Osteocyte (in vitro differentiated cells): ENCODE data around the gene RNF121. TPM values are rescaled to one million over a fixed set of nuclear protein-coding genes. Genes with fewer than 3 reads are reported as not detected.

Experiments used
- DNase-seq: peaks from one replicate; pipeline ENCODE4 v3.0.0; 2021; ENCODE audit warnings: mixed read lengths; ENCODE audit not compliant: unreplicated experiment; ENCODE audit errors: extremely low spot score
- H3K27ac Mint-ChIP-seq: one replicate; pipeline ENCODE4 v1.8.0; 2021; ENCODE audit warnings: mild to moderate bottlenecking, mixed read lengths; ENCODE audit not compliant: unreplicated experiment
- H3K27me3 Mint-ChIP-seq: one replicate; pipeline ENCODE4 v1.8.0; 2021; ENCODE audit warnings: mixed read lengths; ENCODE audit not compliant: unreplicated experiment
- H3K36me3 Mint-ChIP-seq: one replicate; pipeline ENCODE4 v1.8.0; 2021; ENCODE audit warnings: mixed read lengths; ENCODE audit not compliant: unreplicated experiment
- H3K4me1 Mint-ChIP-seq: one replicate; pipeline ENCODE4 v1.8.0; 2021; ENCODE audit warnings: mixed read lengths; ENCODE audit not compliant: unreplicated experiment
- H3K4me3 Mint-ChIP-seq: one replicate; pipeline ENCODE4 v1.8.0; 2021; ENCODE audit warnings: mild to moderate bottlenecking, moderate library complexity, mixed read lengths; ENCODE audit not compliant: unreplicated experiment
- H3K9me3 Mint-ChIP-seq: one replicate; pipeline ENCODE4 v1.8.0; 2021; ENCODE audit warnings: mixed read lengths; ENCODE audit not compliant: unreplicated experiment
- CTCF ChIP-seq: fragments of 200-600 bp; sonication (generic); IDR thresholded peaks from 2 replicates; pipeline ENCODE4 v1.5.0; 2021; ENCODE audit warnings: antibody characterized with exemption, mild to moderate bottlenecking, moderate library complexity
- total RNA-seq: library from RNA; stranded (reverse); gene quantifications from 2 replicates; pipeline ENCODE4 v1.2.1, GENCODE V29; 2021

RNF121 gene
- total RNA-seq, 1 donor from 2014 or later: 44.9 TPM

GRCh38 chr11:71933141-71933933 lies 4.5 kb downstream of the RNF121 start:
- peaks cover 48% of the 10 kb centered on the region for H3K4me1 Mint-ChIP-seq
- H3K27ac Mint-ChIP-seq: no peak overlapping the region
- no peaks in the 10 kb centered on the region for H3K9me3 Mint-ChIP-seq
- no peaks in the 10 kb centered on the region for H3K27me3 Mint-ChIP-seq
- no peak for TF ChIP-seq CTCF
- no peaks in the 10 kb centered on the region for H3K36me3 Mint-ChIP-seq
- H3K4me3 Mint-ChIP-seq: no peak overlapping the region
- no peak for DNase-seq

DNA sequence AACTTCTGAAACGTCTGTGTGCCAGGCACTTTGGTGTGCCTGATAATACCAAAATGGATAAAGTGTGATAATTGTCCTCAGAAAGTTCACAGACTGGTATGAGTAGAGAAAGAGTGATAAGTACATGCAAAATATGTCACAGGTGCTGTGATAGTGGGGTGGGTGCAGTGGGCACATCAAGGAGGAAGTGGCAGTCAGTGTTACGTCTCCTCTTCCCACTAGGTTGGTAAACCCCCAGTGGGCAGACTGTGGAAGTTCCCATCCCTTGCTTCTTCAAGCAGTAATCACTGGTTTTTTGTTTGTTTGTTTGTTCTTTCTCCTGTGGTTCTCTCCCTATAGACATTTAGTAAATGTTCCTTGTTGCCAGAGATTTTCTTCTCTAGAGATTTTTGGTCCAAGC lies 5.4 kb downstream of the RNF121 start:
- Mint-ChIP-seq H3K27ac (no peak overlapping the region), H3K9me3 (no peaks in the 10 kb centered on the region), H3K4me3 (no peak overlapping the region), H3K27me3 (no peaks in the 10 kb centered on the region), H3K36me3 (no peaks in the 10 kb centered on the region), H3K4me1 (peaks cover 45% of the 10 kb centered on the region)
- no peak for TF ChIP-seq CTCF
- DNase-seq: no peak

DNA sequence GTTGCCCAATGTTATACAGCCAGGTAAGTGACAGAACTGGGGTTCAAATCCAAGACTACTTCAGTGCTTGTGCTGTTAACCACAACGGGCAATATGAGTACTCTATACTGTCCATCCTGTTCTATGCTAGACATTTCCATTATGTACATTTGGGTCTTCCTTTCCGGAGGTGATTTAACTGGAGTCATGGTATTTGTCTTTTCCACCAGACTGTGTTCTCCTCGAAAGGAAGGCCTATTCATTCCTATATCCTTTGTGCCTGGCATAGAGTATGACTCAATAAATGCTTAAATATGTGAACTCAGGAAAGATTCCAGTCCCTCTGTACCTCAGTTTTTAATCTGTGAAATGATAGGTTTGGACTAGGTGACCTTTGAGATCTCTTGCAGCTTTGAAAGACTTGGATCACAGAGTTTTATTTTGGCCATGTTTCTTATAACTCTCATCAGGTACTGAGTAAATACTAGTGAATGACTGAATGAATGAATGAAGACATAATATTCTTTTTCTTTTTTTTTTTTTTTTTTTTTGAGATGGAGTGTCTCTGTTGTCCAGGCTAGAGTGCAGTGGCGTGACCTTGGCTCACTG lies 6.6 kb downstream of the RNF121 start:
- Mint-ChIP-seq H3K4me1 (peaks cover 33% of the 10 kb centered on the region), H3K27me3 (no peaks in the 10 kb centered on the region), H3K36me3 (no peaks in the 10 kb centered on the region)

DNA sequence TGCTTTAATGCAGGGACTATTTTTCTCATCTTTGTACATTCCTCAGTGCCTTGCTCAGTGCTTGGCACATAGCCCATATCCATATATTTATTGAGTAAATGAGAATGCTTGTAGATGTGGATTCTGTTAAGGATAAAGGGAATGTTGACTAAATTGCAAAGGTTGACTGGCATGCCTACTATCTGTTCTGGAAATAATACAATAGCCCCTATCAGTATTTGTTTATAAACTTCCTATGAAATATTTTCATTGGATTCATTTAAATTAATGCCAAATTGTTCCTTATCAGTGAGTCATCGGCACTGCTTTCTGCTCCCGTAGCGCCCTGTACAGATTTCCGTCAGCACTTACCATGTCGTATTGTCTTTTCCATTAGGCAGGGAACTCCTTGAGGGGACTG lies 8.0 kb downstream of the RNF121 start:
- Mint-ChIP-seq H3K4me3 (no peak overlapping the region), H3K36me3 (no peaks in the 10 kb centered on the region), H3K4me1 (peaks cover 19% of the 10 kb centered on the region), H3K27ac (no peak overlapping the region), H3K9me3 (no peaks in the 10 kb centered on the region), H3K27me3 (no peaks in the 10 kb centered on the region)
- no peak for DNase-seq
- TF ChIP-seq CTCF: no peak

More for the DNA sequence above, 6.6 kb downstream of the RNF121 start:
- Mint-ChIP-seq H3K9me3 (no peaks in the 10 kb centered on the region), H3K27ac (no peak overlapping the region), H3K4me3 (no peak overlapping the region)
- TF ChIP-seq CTCF: no peak
- no peak for DNase-seq

GRCh38 chr11:71937826-71938225 lies 9.0 kb downstream of the RNF121 start:
- no peak for TF ChIP-seq CTCF

More at GRCh38 chr11:71937826-71938225, 9.0 kb downstream of the RNF121 start:
- no peaks in the 10 kb centered on the region for H3K36me3 Mint-ChIP-seq
- H3K27me3 Mint-ChIP-seq: no peaks in the 10 kb centered on the region
- H3K27ac Mint-ChIP-seq: no peak overlapping the region
- no peak overlapping the region for H3K4me3 Mint-ChIP-seq
- peaks cover 19% of the 10 kb centered on the region for H3K4me1 Mint-ChIP-seq
- DNase-seq: no peak
- no peaks in the 10 kb centered on the region for H3K9me3 Mint-ChIP-seq
